Endothelial cell of umbilical vein (primary cell): ENCODE measurements around the gene RNU1-1. TPM values are rescaled to one million over a fixed set of nuclear protein-coding genes. Genes with fewer than 3 reads are reported as not detected.

Experiments
- BruUV-seq: library from RNA; stranded (reverse); fragments of 400-500 nt; replicated peaks from 2 replicates; lab custom pipeline; 2021; lab: Mats Ljungman, UMichigan
- CTCF ChIA-PET: fragments of 300-600, 350-600 bp; sonication (Branson Sonifier 250); formaldehyde crosslinking; loops from one replicate; lab custom pipeline; 2021; ENCODE audit warnings: antibody characterized with exemption, inconsistent platforms; lab: Charles Lee
- POLR2A ChIA-PET: fragments of 300-600, 350-600 bp; sonication (Branson Sonifier 250); formaldehyde crosslinking; loops from one replicate; lab custom pipeline; 2021; ENCODE audit warnings: antibody characterized with exemption, inconsistent platforms; lab: Charles Lee
- DNase-seq: peaks from one replicate; pipeline ENCODE4 v3.0.0-alpha.2; 2011; ENCODE audit warnings: low read depth, low spot score
- FAIRE-seq: peaks from 2 replicates; lab custom pipeline; 2011; peaks lifted over from hg19 to GRCh38; lab: Jason Lieb, UNC
- H2AFZ ChIP-seq: 2 replicates; pipeline ENCODE4 v1.6.0; 2012; ENCODE audit warnings: low read depth, low read length, control low read depth, inconsistent platforms
- H3K27ac ChIP-seq: 2 replicates; pipeline ENCODE4 v1.5.1; 2011; ENCODE audit warnings: low read depth, mild to moderate bottlenecking, control low read depth, low read length, moderate library complexity; ENCODE audit not compliant: insufficient read depth
- H3K27me3 ChIP-seq, 2 experiments: 2 replicates each; pipeline versions ENCODE4 v1.6.0 to v1.6.1; 2011; ENCODE audit warnings: low read length in 2 of 2, mixed read lengths in 1 of 2; ENCODE audit not compliant: control insufficient read depth in 2 of 2, insufficient read depth in 2 of 2
- H3K36me3 ChIP-seq, 2 experiments: 2 replicates in 1 of 2; 3 replicates in 1 of 2; pipeline ENCODE4 v1.5.1; 2011; ENCODE audit warnings: low read length in 2 of 2, mild to moderate bottlenecking in 1 of 2, moderate library complexity in 1 of 2; ENCODE audit not compliant: control insufficient read depth in 2 of 2, insufficient read depth in 2 of 2; ENCODE audit errors: extremely low read depth in 1 of 2
- H3K4me1 ChIP-seq: 3 replicates; pipeline ENCODE4 v1.5.1; 2011; ENCODE audit warnings: mild to moderate bottlenecking, low read length; ENCODE audit not compliant: control insufficient read depth, insufficient read depth; ENCODE audit errors: extremely low read depth
- H3K4me2 ChIP-seq: 2 replicates; pipeline ENCODE4 v1.6.1; 2011; ENCODE audit warnings: low read length, control low read depth, mixed read lengths; ENCODE audit not compliant: insufficient read depth
- H3K4me3 ChIP-seq, 3 experiments: fragments of 200-600 bp in 1 of 3; sonication (generic), shearing (Covaris generic) in 1 of 3; replicated peaks in 1 of 3; 2 replicates each; pipeline ENCODE4 v1.5.1; 2011 to 2016; ENCODE audit warnings: control low read depth in 3 of 3, low read length in 3 of 3, mild to moderate bottlenecking in 2 of 3, inconsistent platforms in 1 of 3, low read depth in 1 of 3, moderate library complexity in 1 of 3; ENCODE audit not compliant: insufficient read depth in 1 of 3
- H3K79me2 ChIP-seq: 2 replicates; pipeline ENCODE4 v1.6.0; 2012; ENCODE audit warnings: low read length, inconsistent platforms; ENCODE audit not compliant: control insufficient read depth, insufficient read depth
- H3K9ac ChIP-seq: replicated peaks from 2 replicates; pipeline ENCODE3; 2011; ENCODE audit warnings: low read length, control low read depth; ENCODE audit not compliant: insufficient read depth; ENCODE audit errors: extremely low read depth
- H3K9me1 ChIP-seq: replicated peaks from 3 replicates; pipeline ENCODE4 v1.6.0; 2011; ENCODE audit warnings: mild to moderate bottlenecking, low read length; ENCODE audit not compliant: control insufficient read depth, insufficient read depth; ENCODE audit errors: extremely low read depth
- H3K9me3 ChIP-seq: replicated peaks from 2 replicates; pipeline ENCODE4 v1.5.1; 2012; ENCODE audit warnings: low read length, inconsistent platforms; ENCODE audit not compliant: control insufficient read depth, insufficient read depth
- H4K20me1 ChIP-seq: replicated peaks from 2 replicates; pipeline ENCODE3; 2011; ENCODE audit warnings: mild to moderate bottlenecking, low read length; ENCODE audit not compliant: control insufficient read depth, insufficient read depth; ENCODE audit errors: extremely low read depth
- EZH2 ChIP-seq: IDR thresholded peaks from 2 replicates; pipeline ENCODE4 v1.6.1; 2012; ENCODE audit warnings: borderline replicate concordance, low read depth, mild to moderate bottlenecking, moderate library complexity, low read length, inconsistent platforms; ENCODE audit not compliant: severe bottlenecking
- FOS ChIP-seq: IDR thresholded peaks from 2 replicates; pipeline ENCODE4 v1.6.1; 2011; ENCODE audit warnings: mild to moderate bottlenecking, low read length, moderate library complexity, borderline replicate concordance; ENCODE audit not compliant: insufficient read depth
- GATA2 ChIP-seq: IDR thresholded peaks from 2 replicates; pipeline ENCODE4 v1.7.0; 2011; ENCODE audit warnings: low read depth, mild to moderate bottlenecking, moderate library complexity, mixed read lengths, low read length; ENCODE audit not compliant: insufficient read length, insufficient read depth
- JUN ChIP-seq: IDR thresholded peaks from 2 replicates; pipeline ENCODE4 v1.6.1; 2011; ENCODE audit warnings: borderline replicate concordance, low read depth; ENCODE audit not compliant: insufficient read length, insufficient read depth
- MYC ChIP-seq: IDR thresholded peaks from one replicate; pipeline ENCODE4 v1.6.1; 2011; ENCODE audit warnings: mild to moderate bottlenecking, low read depth, low read length
- POLR2AphosphoS5 ChIP-seq: IDR thresholded peaks from 2 replicates; pipeline ENCODE4 v1.6.1; 2012; ENCODE audit warnings: low read depth, mild to moderate bottlenecking, control low read depth, low read length, moderate library complexity; ENCODE audit not compliant: insufficient read depth
- dilution Hi-C: fragments of 300-500 bp; cut with MboI; formaldehyde crosslinking; loops from one replicate; pipeline ENCODE4 v1.15.0; 2019; ENCODE audit warnings: low sequenced_read_pairs; ENCODE audit not compliant: extremely low pct_ligation_motif_present
- intact Hi-C: fragments of 100-400 bp; cut with micrococcal nuclease; formaldehyde crosslinking; loops from one replicate; pipeline ENCODE4 v1.10.0; 2022
- polyA plus RNA-seq, 4 experiments: library from polyadenylated mRNA; depleted of rRNA in 3 of 4; stranded (reverse) in 3 of 4; unstranded in 1 of 4; fragments of >200 nt; gene quantifications; 2 replicates each; pipeline versions ENCODE4 v1.2.1 to v1.2.3, GENCODE V29; 2011 to 2012; ENCODE audit warnings: missing spikeins in 1 of 4
- total RNA-seq: library from RNA; stranded (reverse); gene quantifications from 2 replicates; pipeline ENCODE4 v1.2.3, GENCODE V29; 2021
- TF ChIP-seq, protein P1 (sequence below), 2 donors: IDR thresholded peaks; 1 replicate in 1 of 2; 2 replicates in 1 of 2; pipeline ENCODE4 v1.5.1; 2011; ENCODE audit warnings: low read length in 2 of 2, mild to moderate bottlenecking in 2 of 2, moderate library complexity in 2 of 2, control low read depth in 1 of 2, inconsistent platforms in 1 of 2, low read depth in 1 of 2; ENCODE audit not compliant: insufficient read depth in 1 of 2; ENCODE audit errors: extremely low read depth in 1 of 2

The RNU1-1 gene
- total and polyA plus RNA-seq, 2 donors (not counting 3 experiments of a cell fraction or from before 2014, with no cell fraction given) = 206 to 1,319 TPM

DNA sequence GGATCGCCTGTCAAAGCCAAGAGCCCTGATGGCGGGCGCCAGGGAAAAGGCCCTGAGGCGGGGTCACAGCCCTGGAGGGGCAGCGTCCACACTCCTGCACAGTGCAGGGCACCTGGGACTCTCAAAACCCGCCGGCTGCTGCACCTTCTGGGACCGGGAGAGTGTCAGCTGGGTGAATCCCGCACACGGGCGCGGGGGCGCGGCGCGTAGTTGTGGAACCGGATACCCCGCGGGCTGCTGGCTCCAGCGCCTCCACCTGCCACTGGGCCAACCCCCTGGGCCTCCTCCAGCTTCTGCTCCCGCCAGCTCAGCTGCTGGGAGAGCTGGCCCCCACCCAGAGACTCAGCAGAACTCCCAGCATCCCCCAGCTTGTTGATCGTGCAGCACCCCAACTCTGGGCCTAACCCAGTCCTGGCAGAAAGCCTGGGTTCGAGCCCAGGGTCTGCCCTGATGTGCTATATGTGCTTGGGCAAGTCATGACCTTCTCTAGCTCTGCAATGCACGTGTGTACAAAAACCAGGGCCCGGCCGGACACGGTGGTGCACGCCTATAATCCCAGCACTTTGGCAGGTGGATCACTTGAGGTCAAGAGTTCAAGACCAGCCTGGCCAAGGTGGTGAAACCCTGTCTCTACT is 39.8 kb downstream of the RNU1-1 start:
- H3K27me3 ChIP-seq = no peaks in the 10 kb centered on the region
- CTCF ChIA-PET = no interaction called here
- H3K9ac ChIP-seq = no peak overlapping the region
- no peak for DNase-seq
- dilution Hi-C loops = no loop called here
- no peak overlapping the region for H3K4me2 ChIP-seq
- H4K20me1 ChIP-seq = no peaks in the 10 kb centered on the region
- peaks cover 0 to 16% of the 10 kb centered on the region in 2 experiments for H3K36me3 ChIP-seq
- H3K79me2 ChIP-seq = no peaks in the 10 kb centered on the region
- H3K4me3 ChIP-seq = no peak overlapping the region
- H2AFZ ChIP-seq = no peak overlapping the region
- POLR2A ChIA-PET = no interaction called here
- H3K4me1 ChIP-seq = no peaks in the 10 kb centered on the region
- H3K9me3 ChIP-seq = no peaks in the 10 kb centered on the region
- no peaks in the 10 kb centered on the region for H3K9me1 ChIP-seq
- no peak for TF ChIP-seq JUN
- no peak for TF ChIP-seq GATA2
- TF ChIP-seq, protein P1, sequence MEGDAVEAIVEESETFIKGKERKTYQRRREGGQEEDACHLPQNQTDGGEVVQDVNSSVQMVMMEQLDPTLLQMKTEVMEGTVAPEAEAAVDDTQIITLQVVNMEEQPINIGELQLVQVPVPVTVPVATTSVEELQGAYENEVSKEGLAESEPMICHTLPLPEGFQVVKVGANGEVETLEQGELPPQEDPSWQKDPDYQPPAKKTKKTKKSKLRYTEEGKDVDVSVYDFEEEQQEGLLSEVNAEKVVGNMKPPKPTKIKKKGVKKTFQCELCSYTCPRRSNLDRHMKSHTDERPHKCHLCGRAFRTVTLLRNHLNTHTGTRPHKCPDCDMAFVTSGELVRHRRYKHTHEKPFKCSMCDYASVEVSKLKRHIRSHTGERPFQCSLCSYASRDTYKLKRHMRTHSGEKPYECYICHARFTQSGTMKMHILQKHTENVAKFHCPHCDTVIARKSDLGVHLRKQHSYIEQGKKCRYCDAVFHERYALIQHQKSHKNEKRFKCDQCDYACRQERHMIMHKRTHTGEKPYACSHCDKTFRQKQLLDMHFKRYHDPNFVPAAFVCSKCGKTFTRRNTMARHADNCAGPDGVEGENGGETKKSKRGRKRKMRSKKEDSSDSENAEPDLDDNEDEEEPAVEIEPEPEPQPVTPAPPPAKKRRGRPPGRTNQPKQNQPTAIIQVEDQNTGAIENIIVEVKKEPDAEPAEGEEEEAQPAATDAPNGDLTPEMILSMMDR (IDR thresholded peaks at IDR 0.05; ENCODE audit: extremely low read depth in 1 of 2, insufficient read depth in 1 of 2, low read depth in 1 of 2, low read length in 2 of 2) = no peak
- TF ChIP-seq POLR2AphosphoS5 = no peak
- no peak for TF ChIP-seq MYC
- no peak for TF ChIP-seq EZH2
- TF ChIP-seq FOS = no peak
- no peak for FAIRE-seq
- no peak overlapping the region for H3K27ac ChIP-seq
- intact Hi-C loops = no loop called here
- no TSS peak for BruUV-seq
